Cardiac fibroblast (primary cell): ENCODE measurements around the gene FRYL.

Source experiments
- DNase-seq, 2 donors: peaks; one replicate each; pipeline versions ENCODE4 v3.0.0 to v3.0.0-alpha.2; 2010; ENCODE audit warnings: low read depth in 2 of 2
- H3K4me3 ChIP-seq, 2 donors: replicated peaks in 1 of 2; 1 replicate in 1 of 2; 2 replicates in 1 of 2; pipeline ENCODE4 v1.5.1; 2011; ENCODE audit warnings: low read depth in 2 of 2, low read length in 2 of 2, mild to moderate bottlenecking in 2 of 2, moderate library complexity in 1 of 2
- CTCF ChIP-seq: IDR thresholded peaks from one replicate; pipeline ENCODE4 v1.5.1; 2011; ENCODE audit warnings: low read depth, mild to moderate bottlenecking, low read length, inconsistent platforms

Gene FRYL

GRCh38 chr4:48633657-48634056 lies 146.4 kb downstream of the FRYL start:
- DNase-seq = no peak
- no peak overlapping the region for H3K4me3 ChIP-seq
- TF ChIP-seq CTCF = no peak

DNA sequence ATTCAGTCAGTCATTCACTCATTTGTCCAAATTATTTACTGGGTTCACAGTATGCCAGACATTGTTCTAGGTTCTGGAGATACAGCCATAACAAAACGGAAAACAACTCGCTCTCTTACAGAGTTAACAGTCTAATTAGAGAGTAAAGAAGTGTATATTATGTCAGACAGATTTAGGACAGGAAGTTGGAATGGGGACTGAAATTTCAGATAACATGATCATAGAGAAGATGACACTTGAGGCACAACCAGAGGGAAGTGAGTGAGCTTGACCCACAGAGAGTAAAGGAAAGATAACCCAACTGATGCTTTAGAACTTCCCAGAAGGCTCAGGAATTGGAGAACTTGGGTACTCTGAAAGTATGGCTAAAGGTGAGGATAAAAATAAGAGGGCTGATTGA lies 150.6 kb downstream of the FRYL start:
- TF ChIP-seq CTCF = no peak
- no peak overlapping the region for H3K4me3 ChIP-seq
- no peak for DNase-seq

- no peak for TF ChIP-seq CTCF
- no peak overlapping the region for H3K4me3 ChIP-seq
- DNase-seq = no peak
These were observed 156.8 kb downstream of the FRYL start for GRCh38 chr4:48623182-48623780.

- TF ChIP-seq CTCF = no peak
- no peak for DNase-seq
- H3K4me3 ChIP-seq = no peak overlapping the region
These were observed 159.2 kb downstream of the FRYL start for GRCh38 chr4:48620831-48621230.

DNA sequence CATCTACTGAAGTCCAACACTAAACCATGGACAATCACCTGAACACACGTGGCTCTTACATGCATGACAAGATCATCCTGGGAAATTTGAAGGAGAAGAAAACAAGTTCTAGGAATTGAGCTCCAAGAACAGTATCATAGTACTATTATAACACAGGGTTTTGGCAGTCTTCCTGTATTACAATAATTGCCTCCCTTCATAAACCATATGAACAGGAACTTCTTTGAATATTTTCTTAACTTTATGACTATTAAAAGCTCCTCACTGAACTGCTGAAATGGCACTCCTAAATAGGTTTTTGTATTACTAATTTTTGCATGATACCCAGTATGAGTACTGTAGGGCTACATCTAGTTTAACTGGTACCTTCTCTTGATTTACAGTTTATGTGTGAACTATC lies 160.0 kb downstream of the FRYL start:
- no peak for TF ChIP-seq CTCF
- no peak overlapping the region for H3K4me3 ChIP-seq
- DNase-seq = no peak

- no peak for TF ChIP-seq CTCF
- DNase-seq = no peak
These were observed 175.6 kb downstream of the FRYL start for GRCh38 chr4:48604527-48604926.

DNA sequence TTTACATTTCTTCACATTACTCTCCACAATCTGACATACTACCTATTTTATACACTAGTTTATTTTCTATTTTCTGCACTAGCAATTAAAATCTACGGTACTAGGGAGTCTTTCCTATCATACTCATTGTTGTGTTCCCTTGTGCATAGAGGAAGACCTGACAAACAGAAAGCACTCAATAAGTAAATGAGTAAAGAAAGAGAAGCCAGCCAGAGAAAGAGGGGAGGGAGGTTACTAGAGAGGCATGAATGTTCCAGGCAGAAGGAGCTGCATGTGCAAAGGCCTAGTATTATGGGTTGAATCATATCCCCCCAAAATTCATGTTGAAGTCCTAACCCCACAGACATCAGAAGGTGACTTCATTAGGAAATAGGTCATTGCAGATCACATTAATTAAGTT lies 176.0 kb downstream of the FRYL start:
- TF ChIP-seq CTCF = no peak
- H3K4me3 ChIP-seq = no peak overlapping the region
- no peak for DNase-seq

More at GRCh38 chr4:48604527-48604926, 175.6 kb downstream of the FRYL start:
- H3K4me3 ChIP-seq = no peak overlapping the region
